ENCODE measurements around the gene CCDC178.

Gene CCDC178

DNA sequence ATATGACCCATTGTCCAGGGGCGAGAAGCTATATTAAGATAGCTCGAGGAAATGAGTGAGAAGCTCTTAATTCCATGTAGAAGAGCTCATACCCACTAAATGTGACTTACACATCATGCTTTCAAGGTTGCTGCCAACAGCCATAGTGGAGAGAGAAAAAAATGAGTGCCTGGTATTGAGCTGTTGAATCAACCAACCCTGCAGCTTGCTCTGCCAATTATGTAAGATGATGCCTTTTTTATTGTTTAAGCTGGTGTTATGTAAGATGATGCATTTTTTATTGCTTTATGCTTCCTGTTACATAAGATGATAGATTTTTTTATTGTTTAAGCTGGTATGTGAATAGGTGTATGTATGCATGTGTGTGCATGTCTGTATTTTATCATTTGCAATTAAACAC, 228.2 kb downstream of the CCDC178 start:
- H3K9ac ChIP-seq (ENCODE audit: low read length): no peak overlapping the region
- H3K27ac ChIP-seq (ENCODE audit: low read depth, low read length): no peak overlapping the region
- H2AFZ ChIP-seq (ENCODE audit: low read depth, low read length, severe bottlenecking): no peak overlapping the region
- H3K9me2 ChIP-seq (replicated peaks; ENCODE audit: insufficient read depth, low read length): no peaks in the 10 kb centered on the region
- H3K79me2 ChIP-seq (ENCODE audit: insufficient read depth, low read length): no peaks in the 10 kb centered on the region
- no peaks in the 10 kb centered on the region for H3F3A ChIP-seq (ENCODE audit: insufficient read depth)
- no peaks in the 10 kb centered on the region for H3K27me3 ChIP-seq (ENCODE audit: low read length)
- no peak for TF ChIP-seq CTCF (IDR thresholded peaks at IDR 0.05; ENCODE audit: insufficient read depth, low read length, poor library complexity, severe bottlenecking)
- TF ChIP-seq EZH2phosphoT487 (conservative IDR thresholded peaks at IDR 0.05; ENCODE audit: low read length): no peak
- H3K9me3 ChIP-seq (ENCODE audit: insufficient read depth, low read length): no peaks in the 10 kb centered on the region
- no peak overlapping the region for H3K4me2 ChIP-seq (ENCODE audit: low read depth, low read length, poor library complexity, severe bottlenecking)
- H4K20me1 ChIP-seq (ENCODE audit: low read depth, low read length): 0 out of 2 replicates have a peak, but pooled peaks cover 5% of the 10 kb centered on the region
- no peaks in the 10 kb centered on the region for H3K36me3 ChIP-seq (ENCODE audit: low read length)
- H3K4me3 ChIP-seq (ENCODE audit: insufficient read depth, low read length, poor library complexity, severe bottlenecking): no peak overlapping the region

- no peaks in the 10 kb centered on the region for H3K79me2 ChIP-seq (ENCODE audit: insufficient read depth, low read length)
Observed at GRCh38 chr18:33210575-33211189, 229.8 kb downstream of the CCDC178 start.

GRCh38 chr18:33205777-33206176, 234.7 kb downstream of the CCDC178 start:
- H3K9me2 ChIP-seq (replicated peaks; ENCODE audit: insufficient read depth, low read length): no peaks in the 10 kb centered on the region
- TF ChIP-seq EZH2phosphoT487 (conservative IDR thresholded peaks at IDR 0.05; ENCODE audit: low read length) (no peak), CTCF (IDR thresholded peaks at IDR 0.05; ENCODE audit: insufficient read depth, low read length, poor library complexity, severe bottlenecking) (no peak)
- no peak overlapping the region for H2AFZ ChIP-seq (ENCODE audit: low read depth, low read length, severe bottlenecking)
- H3K36me3 ChIP-seq (ENCODE audit: low read length): no peaks in the 10 kb centered on the region
- 0 out of 2 replicates have a peak, but pooled peaks cover 2% of the 10 kb centered on the region for H4K20me1 ChIP-seq (ENCODE audit: low read depth, low read length)
- H3K27me3 ChIP-seq (ENCODE audit: low read length): no peaks in the 10 kb centered on the region
- no peak overlapping the region for H3K27ac ChIP-seq (ENCODE audit: low read depth, low read length)
- no peak overlapping the region for H3K4me3 ChIP-seq (ENCODE audit: insufficient read depth, low read length, poor library complexity, severe bottlenecking)
- H3K4me2 ChIP-seq (ENCODE audit: low read depth, low read length, poor library complexity, severe bottlenecking): no peak overlapping the region
- H3K9ac ChIP-seq (ENCODE audit: low read length): no peak overlapping the region
- H3F3A ChIP-seq (ENCODE audit: insufficient read depth): no peaks in the 10 kb centered on the region
- no peaks in the 10 kb centered on the region for H3K79me2 ChIP-seq (ENCODE audit: insufficient read depth, low read length)
- H3K9me3 ChIP-seq (ENCODE audit: insufficient read depth, low read length): no peaks in the 10 kb centered on the region

More at GRCh38 chr18:33210575-33211189, 229.8 kb downstream of the CCDC178 start:
- Histone ChIP-seq H3K9ac (ENCODE audit: low read length) (no peak overlapping the region), H3F3A (ENCODE audit: insufficient read depth) (no peaks in the 10 kb centered on the region), H3K4me2 (ENCODE audit: low read depth, low read length, poor library complexity, severe bottlenecking) (no peak overlapping the region), H2AFZ (ENCODE audit: low read depth, low read length, severe bottlenecking) (no peak overlapping the region), H3K36me3 (ENCODE audit: low read length) (no peaks in the 10 kb centered on the region), H3K4me3 (ENCODE audit: insufficient read depth, low read length, poor library complexity, severe bottlenecking) (no peak overlapping the region), H3K27me3 (ENCODE audit: low read length) (no peaks in the 10 kb centered on the region), H3K9me3 (ENCODE audit: insufficient read depth, low read length) (no peaks in the 10 kb centered on the region), H3K27ac (ENCODE audit: low read depth, low read length) (no peak overlapping the region), H4K20me1 (ENCODE audit: low read depth, low read length) (0 out of 2 replicates have a peak, but pooled peaks cover 5% of the 10 kb centered on the region), H3K9me2 (replicated peaks; ENCODE audit: insufficient read depth, low read length) (no peaks in the 10 kb centered on the region)
- TF ChIP-seq EZH2phosphoT487 (conservative IDR thresholded peaks at IDR 0.05; ENCODE audit: low read length) (no peak), CTCF (IDR thresholded peaks at IDR 0.05; ENCODE audit: insufficient read depth, low read length, poor library complexity, severe bottlenecking) (peak; percentile 79)

Data from SU-DHL-6 (cell line).